H9 (cell line): Measurements from ENCODE around the gene ARHGEF33. TPM values are rescaled to one million over a fixed set of nuclear protein-coding genes. Genes with fewer than 3 reads are reported as not detected.

Experiments used
- DNase-seq: peaks from one replicate; pipeline ENCODE4 v3.0.0-alpha.2; 2017
- H2AFZ ChIP-seq: one replicate; pipeline ENCODE4 v1.6.1; 2013; ENCODE audit warnings: mild to moderate bottlenecking, low read length, control low read depth, moderate library complexity
- H2AK5ac ChIP-seq: 2 replicates; pipeline ENCODE4 v1.6.1; 2013; ENCODE audit warnings: low read length, control low read depth, mixed read lengths; ENCODE audit not compliant: insufficient read length
- H2BK120ac ChIP-seq: one replicate; pipeline ENCODE4 v1.6.1; 2013; ENCODE audit warnings: low read depth, mild to moderate bottlenecking, low read length, control low read depth, inconsistent platforms; ENCODE audit not compliant: poor library complexity, severe bottlenecking
- H2BK12ac ChIP-seq: 2 replicates; pipeline ENCODE4 v1.6.1; 2013; ENCODE audit warnings: low read length, control low read depth, mixed read lengths, low read depth; ENCODE audit not compliant: insufficient read length
- H2BK15ac ChIP-seq: 2 replicates; pipeline ENCODE4 v1.6.1; 2013; ENCODE audit warnings: low read depth, low read length, control low read depth
- H2BK20ac ChIP-seq: one replicate; pipeline ENCODE4 v1.6.1; 2013; ENCODE audit warnings: low read depth, mild to moderate bottlenecking, low read length, control low read depth, inconsistent platforms; ENCODE audit not compliant: poor library complexity, severe bottlenecking
- H2BK5ac ChIP-seq: 2 replicates; pipeline ENCODE4 v1.6.1; 2013; ENCODE audit warnings: low read length, control low read depth, mixed read lengths; ENCODE audit not compliant: insufficient read length
- H3K14ac ChIP-seq: 2 replicates; pipeline ENCODE4 v1.6.1; 2013; ENCODE audit warnings: low read length, control low read depth; ENCODE audit not compliant: insufficient read depth
- H3K18ac ChIP-seq: 2 replicates; pipeline ENCODE4 v1.6.1; 2013; ENCODE audit warnings: low read depth, mild to moderate bottlenecking, mixed read lengths, low read length, control low read depth; ENCODE audit not compliant: insufficient read length
- H3K23ac ChIP-seq: 2 replicates; pipeline ENCODE4 v1.6.1; 2013; ENCODE audit warnings: low read length, control low read depth, mixed read lengths, low read depth; ENCODE audit not compliant: insufficient read length
- H3K23me2 ChIP-seq: 2 replicates; pipeline ENCODE4 v1.6.1; 2013; ENCODE audit warnings: low read depth, mild to moderate bottlenecking, mixed read lengths, low read length, control low read depth; ENCODE audit not compliant: insufficient read length, poor library complexity, severe bottlenecking
- H3K27ac ChIP-seq: 2 replicates; pipeline ENCODE4 v1.5.1; 2013; ENCODE audit warnings: low read length, control low read depth, mixed read lengths, low read depth; ENCODE audit not compliant: insufficient read length
- H3K27me3 ChIP-seq: 2 replicates; pipeline ENCODE4 v1.6.1; 2013; ENCODE audit warnings: low read length, control low read depth, inconsistent platforms; ENCODE audit not compliant: insufficient read depth
- H3K4ac ChIP-seq: 2 replicates; pipeline ENCODE4 v1.6.1; 2013; ENCODE audit warnings: low read depth, mild to moderate bottlenecking, control low read depth, inconsistent platforms, low read length, moderate library complexity
- H3K4me1 ChIP-seq: 2 replicates; pipeline ENCODE4 v1.6.1; 2013; ENCODE audit warnings: low read length, control low read depth, inconsistent platforms; ENCODE audit not compliant: insufficient read depth
- H3K4me2 ChIP-seq: 2 replicates; pipeline ENCODE4 v1.6.1; 2013; ENCODE audit warnings: low read length, control low read depth, mixed read lengths; ENCODE audit not compliant: insufficient read length, insufficient read depth
- H3K56ac ChIP-seq: 2 replicates; pipeline ENCODE4 v1.6.1; 2013; ENCODE audit warnings: low read depth, mild to moderate bottlenecking, mixed read lengths, low read length, control low read depth; ENCODE audit not compliant: insufficient read length
- H3K79me1 ChIP-seq: 2 replicates; pipeline ENCODE4 v1.6.1; 2013; ENCODE audit warnings: low read depth, mild to moderate bottlenecking, moderate library complexity, low read length, control low read depth, inconsistent platforms; ENCODE audit not compliant: insufficient read depth, poor library complexity, severe bottlenecking
- H3K79me2 ChIP-seq: 2 replicates; pipeline ENCODE4 v1.6.1; 2013; ENCODE audit warnings: low read length, control low read depth, inconsistent platforms; ENCODE audit not compliant: insufficient read depth
- H3K9ac ChIP-seq: 2 replicates; pipeline ENCODE4 v1.6.1; 2013; ENCODE audit warnings: low read length, control low read depth, mixed read lengths; ENCODE audit not compliant: insufficient read length; ENCODE audit errors: extremely low read depth
- H3K9me3 ChIP-seq: one replicate; pipeline ENCODE4 v1.6.1; 2013; ENCODE audit warnings: low read depth, low read length, inconsistent platforms; ENCODE audit not compliant: control insufficient read depth
- H3T11ph ChIP-seq: one replicate; pipeline ENCODE4 v1.6.1; 2013; ENCODE audit warnings: mild to moderate bottlenecking, low read length, control low read depth, inconsistent platforms
- H4K20me1 ChIP-seq: one replicate; pipeline ENCODE4 v1.6.1; 2013; ENCODE audit not compliant: control insufficient read depth, insufficient read length, insufficient read depth
- H4K5ac ChIP-seq: 2 replicates; pipeline ENCODE4 v1.6.1; 2013; ENCODE audit warnings: low read depth, mild to moderate bottlenecking, mixed read lengths, low read length, control low read depth; ENCODE audit not compliant: insufficient read length
- H4K8ac ChIP-seq: replicated peaks from 2 replicates; pipeline ENCODE4 v1.6.1; 2013; ENCODE audit warnings: low read length, control low read depth, mixed read lengths, low read depth; ENCODE audit not compliant: insufficient read length
- H4K91ac ChIP-seq: 2 replicates; pipeline ENCODE4 v1.6.1; 2013; ENCODE audit warnings: low read depth, mild to moderate bottlenecking, moderate library complexity, mixed read lengths, low read length, control low read depth; ENCODE audit not compliant: insufficient read length
- H3K27ac Mint-ChIP-seq, 3 experiments: 2 replicates in 2 of 3; 3 replicates in 1 of 3; pipeline ENCODE4 v1.8.0; 2020 to 2021; ENCODE audit warnings: mixed read lengths in 3 of 3, mild to moderate bottlenecking in 1 of 3, moderate library complexity in 1 of 3
- H3K27me3 Mint-ChIP-seq: 2 replicates; pipeline ENCODE4 v1.8.0; 2021; ENCODE audit warnings: low read depth, mild to moderate bottlenecking, moderate library complexity, mixed read lengths
- H3K36me3 Mint-ChIP-seq, 3 experiments: 2 replicates in 2 of 3; 3 replicates in 1 of 3; pipeline ENCODE4 v1.8.0; 2020 to 2021; ENCODE audit warnings: low read depth in 3 of 3, mixed read lengths in 3 of 3; ENCODE audit not compliant: insufficient read depth in 1 of 3
- H3K4me1 Mint-ChIP-seq, 2 experiments: 2 replicates each; pipeline ENCODE4 v1.8.0; 2020; ENCODE audit warnings: mixed read lengths in 2 of 2
- H3K4me3 Mint-ChIP-seq, 2 experiments: 2 replicates in 1 of 2; 3 replicates in 1 of 2; pipeline ENCODE4 v1.8.0; 2020 to 2021; ENCODE audit warnings: mild to moderate bottlenecking in 2 of 2, mixed read lengths in 2 of 2, moderate library complexity in 1 of 2
- H3K9me3 Mint-ChIP-seq, 2 experiments: 2 replicates in 1 of 2; 3 replicates in 1 of 2; pipeline ENCODE4 v1.8.0; 2020; ENCODE audit warnings: mild to moderate bottlenecking in 2 of 2, mixed read lengths in 2 of 2, moderate library complexity in 1 of 2
- CTCF ChIP-seq: fragments of 200-600 bp; sonication (generic); conservative IDR thresholded peaks from 3 replicates; pipeline ENCODE4 v1.8.0; 2021; ENCODE audit warnings: antibody characterized with exemption, mild to moderate bottlenecking
- WGBS: extraction: QIAGEN DNeasy Blood & Tissue Kit; methylation state at CpG from one replicate; pipeline ENCODE4 v1.1.7; 2013; ENCODE audit warnings: missing lambda C conversion rate, low lambda C conversion rate, mixed read lengths; ENCODE audit not compliant: insufficient read length; ENCODE audit errors: extremely low coverage; 5-methylcytosine and 5-hydroxymethylcytosine counted together
- total RNA-seq: library from RNA; stranded (reverse); gene quantifications from 2 replicates; pipeline ENCODE4 v1.2.1, GENCODE V29; 2021

ARHGEF33 gene
- total RNA-seq, 1 experiment from 2014 or later: 0.92 TPM

GRCh38 chr2:38876407-38876806 is 13.3 kb upstream of the ARHGEF33 start:
- DNase-seq: no peak
- no peaks in the 10 kb centered on the region for H3K9me3 ChIP-seq
- H3K79me2 ChIP-seq: peaks cover 2% of the 10 kb centered on the region; the same call in 1 of the 2 replicates
- H2BK5ac ChIP-seq: no peak overlapping the region
- H3K56ac ChIP-seq: no peak overlapping the region
- H4K91ac ChIP-seq: no peak overlapping the region
- no peak overlapping the region for H3K27ac ChIP-seq
- H2BK12ac ChIP-seq: no peak overlapping the region
- no peaks in the 10 kb centered on the region for H3K27me3 ChIP-seq
- H2AFZ ChIP-seq: peak overlapping the region; percentile 46
- no peak overlapping the region for H2BK120ac ChIP-seq
- H3K9ac ChIP-seq: no peak overlapping the region
- no peak overlapping the region for H2AK5ac ChIP-seq
- H2BK15ac ChIP-seq: no peak overlapping the region
- no peak overlapping the region for H4K8ac ChIP-seq
- no peak overlapping the region for H3K23ac ChIP-seq
- H3K23me2 ChIP-seq: peaks cover 13% of the 10 kb centered on the region
- Mint-ChIP-seq H3K9me3 (peaks cover 0 to 8% of the 10 kb centered on the region in 2 experiments; a peak in 3 of 5 replicates), H3K27me3 (no peaks in the 10 kb centered on the region), H3K36me3 (peaks cover 1 to 12% (median 11%) of the 10 kb centered on the region in 3 experiments; a peak in 6 of 7 replicates), H3K27ac (peak overlapping the region in 1 of 3 experiments; percentile 97; a peak in 1 of 7 replicates), H3K4me1 (peaks cover 15 to 17% of the 10 kb centered on the region in 2 experiments), H3K4me3 (peak overlapping the region; percentile 96 to 99)
- no peak overlapping the region for H2BK20ac ChIP-seq
- WGBS: no CpG with 5 or more reads among the region's 10 CpGs
- no peak overlapping the region for H3K14ac ChIP-seq
- peaks cover 2% of the 10 kb centered on the region for H4K20me1 ChIP-seq
- H3T11ph ChIP-seq: no peak overlapping the region
- peak overlapping the region; percentile 78 for H3K4me2 ChIP-seq
- no peak for TF ChIP-seq CTCF
- no peak overlapping the region for H4K5ac ChIP-seq
- H3K4ac ChIP-seq: no peak overlapping the region
- no peaks in the 10 kb centered on the region for H3K79me1 ChIP-seq
- no peak overlapping the region for H3K18ac ChIP-seq
- H3K4me1 ChIP-seq: no peaks in the 10 kb centered on the region
